Mucosa of descending colon (tissue), 3 donors: ENCODE data around the gene GRIA4. TPM values are rescaled to one million over a fixed set of nuclear protein-coding genes. Genes with fewer than 3 reads are reported as not detected.

Source experiments
- ATAC-seq: fragments of 200-7000 bp; cut with Tn5 transposase; one replicate; pipeline ENCODE4 v1.9.1; 2020; ENCODE audit warnings: mild to moderate bottlenecking, moderate library complexity
- DNase-seq, 3 donors: peaks; one replicate each; pipeline ENCODE4 v3.0.0-alpha.2; 2020
- H3K36me3 ChIP-seq: fragments of 200-600 bp; one replicate; pipeline ENCODE4 v1.8.0; 2021; ENCODE audit warnings: low read depth, mild to moderate bottlenecking
- H3K4me1 ChIP-seq: fragments of 200-600 bp; one replicate; pipeline ENCODE4 v1.8.0; 2021; ENCODE audit warnings: low read depth, mild to moderate bottlenecking
- H3K4me3 ChIP-seq: fragments of 200-600 bp; one replicate; pipeline ENCODE4 v1.8.0; 2021; ENCODE audit warnings: mild to moderate bottlenecking
- H3K9me3 ChIP-seq: fragments of 200-600 bp; one replicate; pipeline ENCODE4 v1.8.0; 2021; ENCODE audit warnings: mild to moderate bottlenecking
- CTCF ChIP-seq: fragments of 200-600 bp; IDR thresholded peaks from one replicate; pipeline ENCODE4 v1.8.0; 2022; ENCODE audit warnings: antibody characterized with exemption, mild to moderate bottlenecking
- intact Hi-C, 2 donors: fragments of 100-400 bp; cut with DNase I in 1 of 2; cut with micrococcal nuclease in 1 of 2; formaldehyde crosslinking; loops; one replicate each; pipeline versions ENCODE4 v1.11.0 to v1.11.1; 2022; cut with DNase I, micrococcal nuclease
- total RNA-seq, 3 donors: library from RNA; stranded (reverse); fragmentation: NEBNext Ultra II Directional in 2 of 3; extraction: Animal tissue kit (Norgen Biotek cat#: 25700) in 2 of 3; gene quantifications; one replicate each; pipeline versions ENCODE4 v1.2.1 to v1.2.4, GENCODE V29; 2021 to 2023
- donor health status: DM: no; HTN: no; CAD: no; lungs with moderate emphysema.
- donor health status: DM: no; HTN: no; CAD: no.
- donor health status: DM: no; HTN: yes; CAD: no.

GRIA4 gene
- total RNA-seq, 3 donors from 2014 or later, result 1.6 to 2.3 (median 1.6) TPM

DNA sequence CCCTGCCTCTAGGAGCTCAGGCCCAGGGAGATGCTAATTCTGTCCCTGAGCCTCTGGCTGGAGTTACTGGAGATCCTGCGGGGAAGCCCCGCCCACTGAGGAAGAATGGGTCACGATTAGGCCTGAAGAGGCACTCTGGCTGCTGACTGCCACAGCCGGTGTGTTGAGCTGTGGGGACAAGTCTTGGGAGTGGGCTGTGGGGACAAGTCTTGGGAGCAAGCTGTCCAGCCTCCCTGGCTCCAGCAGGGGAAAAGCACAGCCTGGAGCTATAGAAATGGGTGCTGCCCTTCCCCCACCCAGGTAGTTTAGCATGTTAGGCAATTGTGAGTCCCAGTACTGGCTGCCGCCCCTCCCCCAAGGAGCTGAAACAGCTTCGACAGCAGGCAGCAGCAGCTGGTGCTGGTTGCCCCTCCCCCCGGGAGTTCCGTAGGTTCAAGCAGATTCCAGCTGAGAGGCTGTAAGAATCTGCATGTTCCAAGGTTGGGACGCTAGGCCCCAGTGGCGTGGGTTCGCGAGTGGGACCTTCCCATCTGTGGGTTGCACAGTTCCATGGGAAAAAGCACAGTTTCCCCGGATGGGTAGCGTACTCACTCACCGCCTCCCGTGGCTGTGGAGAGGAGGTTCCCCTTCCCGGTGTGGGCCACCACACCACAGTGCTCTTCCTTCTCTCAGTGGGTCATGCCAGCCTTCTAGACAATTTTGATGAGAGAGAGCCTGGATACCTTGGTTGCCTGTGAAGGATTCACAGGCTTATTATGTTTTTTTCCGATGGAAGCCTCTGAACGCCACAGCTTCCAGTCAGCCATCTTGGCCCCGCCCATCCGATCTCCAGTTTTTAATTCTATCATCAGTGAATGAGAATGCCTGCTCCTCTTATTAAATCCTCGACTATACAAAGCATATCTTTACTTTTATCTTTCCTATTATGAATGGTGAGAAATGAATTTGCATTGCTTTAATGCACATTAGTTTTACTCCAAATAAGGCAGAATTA lies 350.7 kb downstream of the GRIA4 start:
- TF ChIP-seq CTCF, result no peak
- intact Hi-C loops, result no loop called here
- ATAC-seq, result no peak
- Histone ChIP-seq H3K9me3 (no peaks in the 10 kb centered on the region), H3K36me3 (no peaks in the 10 kb centered on the region), H3K4me1 (no peaks in the 10 kb centered on the region), H3K4me3 (no peak overlapping the region)
- DNase-seq, result no peak

- Histone ChIP-seq H3K9me3 (no peaks in the 10 kb centered on the region), H3K4me1 (no peaks in the 10 kb centered on the region), H3K4me3 (no peak overlapping the region), H3K36me3 (no peaks in the 10 kb centered on the region)
- intact Hi-C loops, result no loop called here
- ATAC-seq, result no peak
- TF ChIP-seq CTCF, result no peak
- no peak for DNase-seq
These were observed 358.3 kb downstream of the GRIA4 start for GRCh38 chr11:105968021-105968697.

DNA sequence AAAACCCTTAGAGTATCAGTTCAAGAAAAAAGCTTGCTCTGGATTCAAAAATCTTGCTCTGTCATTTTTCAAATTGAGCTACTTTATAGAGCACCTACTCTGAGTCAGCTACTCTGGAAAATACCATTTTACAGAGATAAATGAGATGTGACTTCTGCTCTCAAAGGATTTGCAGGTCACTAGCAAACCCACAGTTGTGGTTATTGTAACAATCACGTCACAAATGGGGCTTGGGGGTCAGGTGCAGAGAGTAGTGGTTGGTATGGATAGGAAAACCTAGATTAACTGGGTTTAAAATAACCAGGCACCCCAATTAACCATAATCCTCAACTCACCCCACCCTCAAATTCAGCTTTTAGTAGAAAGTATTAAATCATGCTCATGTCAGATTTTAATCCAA lies 359.9 kb downstream of the GRIA4 start:
- ATAC-seq (no peak), DNase-seq (no peak)
- Histone ChIP-seq H3K4me1 (no peaks in the 10 kb centered on the region), H3K36me3 (no peaks in the 10 kb centered on the region), H3K4me3 (no peak overlapping the region), H3K9me3 (no peaks in the 10 kb centered on the region)
- intact Hi-C loops, result no loop called here
- no peak for TF ChIP-seq CTCF

DNA sequence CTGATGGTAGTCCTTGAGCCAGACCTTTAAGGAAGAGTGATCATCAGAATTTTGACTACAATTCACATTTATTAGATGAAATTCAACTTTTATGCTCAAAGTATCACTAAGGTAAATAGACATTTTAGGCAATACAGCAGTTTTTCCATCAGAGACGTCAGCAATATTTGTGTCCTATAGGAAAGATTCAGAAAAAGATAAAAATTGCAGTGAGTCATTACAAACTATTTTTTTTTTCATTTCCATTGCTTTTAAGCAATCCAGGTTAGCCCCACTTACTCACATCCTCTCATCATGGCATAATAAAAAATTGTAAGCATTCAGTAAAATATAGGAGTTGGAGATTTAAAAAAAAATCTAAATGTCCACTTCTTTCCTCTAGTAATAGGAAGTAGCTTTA lies 365.3 kb downstream of the GRIA4 start:
- DNase-seq, result no peak
- Histone ChIP-seq H3K4me3 (no peak overlapping the region), H3K9me3 (no peaks in the 10 kb centered on the region), H3K4me1 (no peaks in the 10 kb centered on the region), H3K36me3 (no peaks in the 10 kb centered on the region)
- no peak for TF ChIP-seq CTCF
- no peak for ATAC-seq
- intact Hi-C loops, result no loop called here

GRCh38 chr11:105979997-105980703 lies 370.3 kb downstream of the GRIA4 start:
- no peak for DNase-seq
- Histone ChIP-seq H3K4me3 (no peak overlapping the region), H3K36me3 (no peaks in the 10 kb centered on the region), H3K9me3 (no peaks in the 10 kb centered on the region), H3K4me1 (no peaks in the 10 kb centered on the region)
- intact Hi-C loops, result no loop called here
- ATAC-seq, result no peak
- TF ChIP-seq CTCF, result no peak
